H1 (cell line): ENCODE data around the gene KCND3. TPM values are rescaled to one million over a fixed set of nuclear protein-coding genes. Genes with fewer than 3 reads are reported as not detected.

ENCODE experiments used
- CTCF ChIA-PET: fragments of 300-600 bp; sonication (Branson Sonifier 250); formaldehyde crosslinking; loops from one replicate; lab custom pipeline; 2021; ENCODE audit not compliant: partially characterized antibody; lab: Charles Lee
- POLR2A ChIA-PET: fragments of 300-600 bp; sonication (Branson Sonifier 250); formaldehyde crosslinking; loops from one replicate; lab custom pipeline; 2021; ENCODE audit warnings: inconsistent platforms; ENCODE audit not compliant: partially characterized antibody; lab: Charles Lee
- DNase-seq, 2 experiments: peaks; one replicate each; pipeline versions ENCODE4 v3.0.0 to v3.0.0-alpha.2; 2010 to 2022; ENCODE audit warnings: low spot score in 2 of 2, low read depth in 1 of 2, mixed read lengths in 1 of 2
- FAIRE-seq: peaks from 2 replicates; lab custom pipeline; 2011; peaks lifted over from hg19 to GRCh38; lab: Jason Lieb, UNC
- H2AFZ ChIP-seq: 2 replicates; pipeline ENCODE4 v1.8.1; 2012; ENCODE audit warnings: low read length, inconsistent platforms
- H2AK5ac ChIP-seq: 2 replicates; pipeline ENCODE4 v1.6.1; 2013; ENCODE audit warnings: low read depth, low read length
- H2BK120ac ChIP-seq: replicated peaks from 2 replicates; pipeline ENCODE3; 2013; ENCODE audit warnings: low read depth, low read length, inconsistent platforms
- H2BK12ac ChIP-seq: 2 replicates; pipeline ENCODE4 v1.6.1; 2013; ENCODE audit warnings: low read depth, low read length
- H2BK15ac ChIP-seq: 2 replicates; pipeline ENCODE4 v1.6.1; 2013; ENCODE audit warnings: low read length
- H2BK20ac ChIP-seq: 2 replicates; pipeline ENCODE4 v1.6.1; 2013; ENCODE audit warnings: low read length
- H2BK5ac ChIP-seq: 2 replicates; pipeline ENCODE4 v1.6.1; 2013; ENCODE audit warnings: low read depth, low read length
- H3K14ac ChIP-seq: 2 replicates; pipeline ENCODE4 v1.6.1; 2013; ENCODE audit warnings: inconsistent platforms; ENCODE audit not compliant: insufficient read length
- H3K18ac ChIP-seq: 2 replicates; pipeline ENCODE4 v1.6.1; 2013; ENCODE audit warnings: low read length; ENCODE audit errors: extremely low read depth
- H3K23ac ChIP-seq: 2 replicates; pipeline ENCODE4 v1.6.1; 2013; ENCODE audit warnings: inconsistent platforms; ENCODE audit not compliant: insufficient read length
- H3K23me2 ChIP-seq: 2 replicates; pipeline ENCODE4 v1.6.1; 2013; ENCODE audit warnings: low read depth, low read length
- H3K27ac ChIP-seq: 2 replicates; pipeline ENCODE4 v1.6.1; 2011; ENCODE audit warnings: low read depth, low read length, inconsistent platforms
- H3K27me3 ChIP-seq, 4 experiments: replicated peaks in 1 of 4; 1 replicate in 1 of 4; 2 replicates in 3 of 4; pipeline versions ENCODE4 v1.6.1 to v1.8.1; 2011 to 2013; ENCODE audit warnings: low read length in 3 of 4, mild to moderate bottlenecking in 3 of 4, inconsistent platforms in 2 of 4, mixed read lengths in 2 of 4, moderate library complexity in 1 of 4; ENCODE audit not compliant: control insufficient read depth in 3 of 4, insufficient read depth in 3 of 4; ENCODE audit errors: extremely low read depth in 1 of 4
- H3K36me3 ChIP-seq, 4 experiments: 2 replicates each; pipeline versions ENCODE4 v1.6.1 to v1.8.1; 2011 to 2013; ENCODE audit warnings: mild to moderate bottlenecking in 4 of 4, low read length in 3 of 4, moderate library complexity in 2 of 4, control low read depth in 1 of 4, inconsistent platforms in 1 of 4; ENCODE audit not compliant: insufficient read depth in 4 of 4, control insufficient read depth in 2 of 4
- H3K4ac ChIP-seq: replicated peaks from 2 replicates; pipeline ENCODE3; 2013; ENCODE audit warnings: low read length, low read depth, mixed read lengths, inconsistent platforms; ENCODE audit not compliant: insufficient read length
- H3K4me1 ChIP-seq, 4 experiments: replicated peaks in 1 of 4; 1 replicate in 1 of 4; 2 replicates in 3 of 4; pipeline versions ENCODE4 v1.6.1 to v1.8.1; 2011 to 2013; ENCODE audit warnings: low read length in 3 of 4, inconsistent platforms in 2 of 4, mixed read lengths in 1 of 4; ENCODE audit not compliant: insufficient read depth in 4 of 4, control insufficient read depth in 3 of 4
- H3K4me2 ChIP-seq, 2 experiments: 2 replicates each; pipeline versions ENCODE4 v1.6.1 to v1.8.1; 2011 to 2013; ENCODE audit warnings: low read depth in 2 of 2, low read length in 2 of 2, control low read depth in 1 of 2, inconsistent platforms in 1 of 2, mild to moderate bottlenecking in 1 of 2; ENCODE audit not compliant: insufficient read depth in 1 of 2
- H3K4me3 ChIP-seq, 4 experiments: fragments of 200-600, 300-600 bp in 1 of 4; sonication (generic), shearing (Covaris generic), sonication (Bioruptor Twin) in 1 of 4; 2 replicates each; pipeline versions ENCODE4 v1.5.1 to v1.8.1; 2011 to 2016; ENCODE audit warnings: low read length in 4 of 4, low read depth in 3 of 4, control low read depth in 2 of 4, inconsistent platforms in 2 of 4, mild to moderate bottlenecking in 2 of 4, mixed read lengths in 1 of 4, moderate library complexity in 1 of 4; ENCODE audit not compliant: insufficient read depth in 2 of 4; ENCODE audit errors: extremely low read depth in 1 of 4
- H3K56ac ChIP-seq: replicated peaks from 2 replicates; pipeline ENCODE3; 2013; ENCODE audit warnings: low read depth, mild to moderate bottlenecking, mixed read lengths, low read length, inconsistent platforms; ENCODE audit not compliant: insufficient read length
- H3K79me1 ChIP-seq: 2 replicates; pipeline ENCODE4 v1.6.1; 2013; ENCODE audit warnings: low read depth, low read length, control low read depth
- H3K79me2 ChIP-seq, 2 experiments: 2 replicates each; pipeline versions ENCODE4 v1.6.1 to v1.8.1; 2012 to 2013; ENCODE audit warnings: low read length in 2 of 2, mild to moderate bottlenecking in 2 of 2, inconsistent platforms in 1 of 2; ENCODE audit not compliant: insufficient read depth in 2 of 2, control insufficient read depth in 1 of 2
- H3K9ac ChIP-seq, 4 experiments: replicated peaks in 1 of 4; 1 replicate in 1 of 4; 2 replicates in 3 of 4; pipeline versions ENCODE4 v1.6.1 to v1.8.1; 2011 to 2013; ENCODE audit warnings: low read depth in 3 of 4, low read length in 3 of 4, control low read depth in 2 of 4, mild to moderate bottlenecking in 2 of 4, moderate library complexity in 2 of 4, inconsistent platforms in 1 of 4; ENCODE audit errors: extremely low read depth in 1 of 4
- H3K9me3 ChIP-seq, 2 experiments: 2 replicates each; pipeline versions ENCODE4 v1.6.1 to v1.8.1; 2012 to 2013; ENCODE audit warnings: mild to moderate bottlenecking in 2 of 2, moderate library complexity in 2 of 2, control low read depth in 1 of 2, inconsistent platforms in 1 of 2, low read depth in 1 of 2, low read length in 1 of 2, mixed read lengths in 1 of 2; ENCODE audit not compliant: insufficient read depth in 2 of 2
- H4K20me1 ChIP-seq, 2 experiments: replicated peaks in 1 of 2; 2 replicates each; pipeline versions ENCODE3 to v1.8.1; 2011 to 2013; ENCODE audit warnings: inconsistent platforms in 2 of 2, low read length in 2 of 2, mild to moderate bottlenecking in 1 of 2; ENCODE audit not compliant: insufficient read depth in 2 of 2, control insufficient read depth in 1 of 2
- H4K5ac ChIP-seq: 2 replicates; pipeline ENCODE4 v1.6.1; 2013; ENCODE audit warnings: low read length, low read depth, mixed read lengths, inconsistent platforms; ENCODE audit not compliant: insufficient read length
- H4K8ac ChIP-seq: 2 replicates; pipeline ENCODE4 v1.8.0; 2013; ENCODE audit warnings: mild to moderate bottlenecking, moderate library complexity, low read length, inconsistent platforms; ENCODE audit not compliant: insufficient read depth; ENCODE audit errors: extremely low read depth
- H4K91ac ChIP-seq: replicated peaks from 2 replicates; pipeline ENCODE3; 2013; ENCODE audit warnings: low read length, mixed read lengths, inconsistent platforms; ENCODE audit not compliant: insufficient read length
- BACH1 ChIP-seq: IDR thresholded peaks from 2 replicates; pipeline ENCODE4 v1.6.1; 2012; ENCODE audit warnings: low read length, improper control_type of control experiment
- BCL11A ChIP-seq, 2 experiments: IDR thresholded peaks; one replicate each; pipeline ENCODE4 v1.6.1; 2011; ENCODE audit warnings: low read depth in 2 of 2, low read length in 2 of 2, mild to moderate bottlenecking in 2 of 2
- BRCA1 ChIP-seq: IDR thresholded peaks from 2 replicates; pipeline ENCODE4 v1.6.1; 2012; ENCODE audit warnings: low read depth, low read length, improper control_type of control experiment
- CBX5 ChIP-seq: fragments of 300-800, 300-1000 bp; sonication (generic); IDR thresholded peaks from 2 replicates; pipeline ENCODE4 v1.7.1; 2016; ENCODE audit warnings: antibody characterized with exemption, low read length, low read depth
- CHD2 ChIP-seq: IDR thresholded peaks from 2 replicates; pipeline ENCODE4 v1.6.1; 2012; ENCODE audit warnings: low read length, improper control_type of control experiment
- EGR1 ChIP-seq: IDR thresholded peaks from 2 replicates; pipeline ENCODE4 v1.6.1; 2011; ENCODE audit warnings: low read depth, low read length, borderline replicate concordance
- GABPA ChIP-seq: IDR thresholded peaks from 2 replicates; pipeline ENCODE4 v1.6.1; 2011; ENCODE audit warnings: mild to moderate bottlenecking, low read length, moderate library complexity, borderline replicate concordance; ENCODE audit not compliant: insufficient read depth
- JUN ChIP-seq: IDR thresholded peaks from 2 replicates; pipeline ENCODE4 v1.6.1; 2011; ENCODE audit warnings: low read depth, mild to moderate bottlenecking, improper control_type of control experiment, low read length
- KDM5A ChIP-seq: fragments of 200-600 bp; IDR thresholded peaks from 2 replicates; pipeline ENCODE4 v1.7.1; 2012; ENCODE audit warnings: mild to moderate bottlenecking, low read length, inconsistent platforms, mixed read lengths
- MAFK ChIP-seq: IDR thresholded peaks from 2 replicates; pipeline ENCODE4 v1.6.1; 2012; ENCODE audit warnings: low read depth, mild to moderate bottlenecking, improper control_type of control experiment, low read length
- POU5F1 ChIP-seq: IDR thresholded peaks from 2 replicates; pipeline ENCODE4 v1.6.1; 2011; ENCODE audit warnings: low read depth, mild to moderate bottlenecking, low read length, moderate library complexity
- SAP30 ChIP-seq: fragments of 300-600 bp; sonication (generic); IDR thresholded peaks from 2 replicates; pipeline ENCODE4 v1.7.1; 2012; ENCODE audit warnings: low read length, moderate library complexity, mild to moderate bottlenecking, inconsistent platforms; ENCODE audit not compliant: insufficient read depth, insufficient replicate concordance
- SP2 ChIP-seq: IDR thresholded peaks from 2 replicates; pipeline ENCODE4 v1.6.1; 2012; ENCODE audit warnings: mild to moderate bottlenecking, low read length, inconsistent platforms
- SP4 ChIP-seq: IDR thresholded peaks from 2 replicates; pipeline ENCODE4 v1.6.1; 2012; ENCODE audit warnings: low read length, inconsistent platforms
- SRF ChIP-seq: IDR thresholded peaks from 2 replicates; pipeline ENCODE4 v1.6.1; 2011; ENCODE audit warnings: mild to moderate bottlenecking, low read depth, low read length, moderate library complexity
- SUZ12 ChIP-seq: fragments of 200-600 bp; sonication (generic); IDR thresholded peaks from 2 replicates; pipeline ENCODE4 v1.6.1; 2012; ENCODE audit warnings: mild to moderate bottlenecking, inconsistent platforms, low read length, moderate library complexity, mixed read lengths
- TCF12 ChIP-seq: IDR thresholded peaks from 2 replicates; pipeline ENCODE4 v1.6.1; 2011; ENCODE audit warnings: low read depth, mild to moderate bottlenecking, low read length
- WGBS, 2 experiments: shearing (Covaris generic) in 1 of 2; methylation state at CpG; one replicate each; pipeline versions ENCODE4 v1.1.6 to v1.1.7; 2013 to 2015; ENCODE audit warnings: low lambda C conversion rate in 2 of 2, mixed read lengths in 2 of 2, inconsistent platforms in 1 of 2, low coverage in 1 of 2, missing lambda C conversion rate in 1 of 2; ENCODE audit not compliant: insufficient replicate concordance in 2 of 2, insufficient coverage in 1 of 2, insufficient read length in 1 of 2; ENCODE audit errors: extremely low coverage in 1 of 2, missing lambda C conversion rate in 1 of 2; 5-methylcytosine and 5-hydroxymethylcytosine counted together
- polyA plus RNA-seq, 7 experiments: library from polyadenylated mRNA; depleted of rRNA in 3 of 7; stranded (reverse) in 5 of 7; unstranded in 2 of 7; fragments of >200 nt in 5 of 7; fragments of 200-250 nt in 2 of 7; gene quantifications; 1 replicate in 5 of 7; 2 replicates in 1 of 7; 4 replicates in 1 of 7; pipeline versions ENCODE4 v1.2.1 to v1.2.3, GENCODE V29; 2011 to 2013; ENCODE audit warnings: missing spikeins in 2 of 7, mixed read lengths in 2 of 7
- total RNA-seq: library from RNA; stranded (reverse); fragmentation: NEBNext Ultra II Directional; extraction: Animal tissue kit (Norgen Biotek cat#: 25700); gene quantifications from 2 replicates; pipeline ENCODE4 v1.2.1, GENCODE V29; 2021

Gene KCND3
- total and polyA plus RNA-seq, 2 of the 8 experiments (the other 6 are each of a cell fraction or from before 2014, with no cell fraction given), result 0.14 to 0.48 TPM

DNA sequence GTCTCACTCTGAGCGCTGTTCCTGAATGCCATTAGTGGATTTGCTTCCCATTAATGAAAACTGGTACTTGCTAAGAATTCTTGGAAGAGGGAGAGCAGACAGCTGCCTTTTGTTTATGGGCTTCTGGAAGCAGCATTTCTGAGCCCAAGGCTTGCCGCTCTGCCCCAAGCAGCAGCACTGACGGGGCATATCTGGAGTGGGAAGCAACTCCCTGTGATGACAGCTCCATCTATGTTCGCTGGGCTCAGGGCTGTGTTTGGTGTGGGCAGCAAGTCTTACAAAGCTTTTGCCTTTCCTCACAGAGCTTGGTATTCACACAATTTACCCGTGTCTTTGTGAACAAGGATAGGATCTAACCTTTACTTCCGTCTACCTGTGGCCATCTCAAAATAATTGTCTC, 161.5 kb downstream of the KCND3 start:
- H3K23ac ChIP-seq, result no peak overlapping the region
- FAIRE-seq (no peak), DNase-seq (no peak)
- CTCF ChIA-PET, result interaction anchor here (0.8 kb wide), 1 partner anchor 94 kb away, joined by 4 read pairs; no protein-coding TSS in a partner anchor
- H4K91ac ChIP-seq, result no peak overlapping the region
- no peaks in the 10 kb centered on the region for H3K79me1 ChIP-seq
- H3K36me3 ChIP-seq, result no peaks in the 10 kb centered on the region
- H4K8ac ChIP-seq, result no peak overlapping the region
- no peak overlapping the region for H2AK5ac ChIP-seq
- no peak overlapping the region for H3K4me3 ChIP-seq
- H2BK120ac ChIP-seq, result no peak overlapping the region
- no peaks in the 10 kb centered on the region for H3K27me3 ChIP-seq
- H3K4me1 ChIP-seq, result peaks cover 0 to 4% (median 0%) of the 10 kb centered on the region in 4 experiments; a peak in 1 of 7 replicates
- H3K4ac ChIP-seq, result no peak overlapping the region
- H3K9me3 ChIP-seq, result no peaks in the 10 kb centered on the region
- POLR2A ChIA-PET, result no interaction called here
- no peak overlapping the region for H2BK20ac ChIP-seq
- no peaks in the 10 kb centered on the region for H3K79me2 ChIP-seq
- H4K20me1 ChIP-seq, result no peaks in the 10 kb centered on the region
- H2BK5ac ChIP-seq, result no peak overlapping the region
- H3K14ac ChIP-seq, result no peak overlapping the region
- no peaks in the 10 kb centered on the region for H3K23me2 ChIP-seq
- H3K18ac ChIP-seq, result no peak overlapping the region
- H3K4me2 ChIP-seq, result no peak overlapping the region
- H3K9ac ChIP-seq, result no peak overlapping the region
- no peak overlapping the region for H2BK12ac ChIP-seq
- 72% methylated on average over 6 of the region's 6 CpGs; no CpG with 5 or more reads in 1 of the 2 experiments for WGBS, 2 experiments
- H3K56ac ChIP-seq, result no peak overlapping the region
- no peak overlapping the region for H2BK15ac ChIP-seq
- H2AFZ ChIP-seq, result no peak overlapping the region
- no peak overlapping the region for H3K27ac ChIP-seq
- no peak overlapping the region for H4K5ac ChIP-seq
- no peak for TF ChIP-seq MAFK
- no peak for TF ChIP-seq TCF12
- TF ChIP-seq SAP30, result no peak
- no peak for TF ChIP-seq SP2
- TF ChIP-seq SRF, result no peak
- TF ChIP-seq EGR1, result no peak
- no peak for TF ChIP-seq SP4
- TF ChIP-seq BRCA1, result no peak
- no peak for TF ChIP-seq CHD2
- no peak for TF ChIP-seq KDM5A
- TF ChIP-seq BACH1, result no peak
- no peak for TF ChIP-seq BCL11A (IDR thresholded peaks at IDR 0.05; ENCODE audit: low read depth in 2 of 2, low read length in 2 of 2)
- no peak for TF ChIP-seq POU5F1
- no peak for TF ChIP-seq JUN
- no peak for TF ChIP-seq GABPA
- no peak for TF ChIP-seq CBX5
- no peak for TF ChIP-seq SUZ12
